Liver (tissue), 3 donors: ENCODE results near the gene RPS14.

Experiments
- EGR1 ChIP-seq, 2 donors: IDR thresholded peaks; 2 replicates each; pipeline ENCODE4 v1.6.1; 2016 to 2018; ENCODE audit warnings: antibody characterized with exemption in 2 of 2, low read depth in 2 of 2
- JUND ChIP-seq, 2 donors: IDR thresholded peaks; 2 replicates each; pipeline ENCODE4 v1.6.1; 2016; ENCODE audit warnings: antibody characterized with exemption in 2 of 2
- RAD21 ChIP-seq, 2 donors: IDR thresholded peaks; 2 replicates each; pipeline ENCODE4 v1.6.1; 2016; ENCODE audit warnings: antibody characterized with exemption in 2 of 2, mild to moderate bottlenecking in 2 of 2
- TAF1 ChIP-seq: conservative IDR thresholded peaks from 2 replicates; pipeline ENCODE4 v1.6.1; 2016; ENCODE audit warnings: antibody characterized with exemption, mild to moderate bottlenecking
- YY1 ChIP-seq: IDR thresholded peaks from 2 replicates; pipeline ENCODE4 v1.6.1; 2016; ENCODE audit warnings: antibody characterized with exemption, mild to moderate bottlenecking
- TF ChIP-seq, protein P1 (sequence below): fragments of 150-350 bp; IDR thresholded peaks from 2 replicates; pipeline ENCODE4 v1.5.1; 2017; ENCODE audit warnings: improper control_type of control experiment, low read depth, low read length; ENCODE audit not compliant: missing input control
- TF ChIP-seq, protein P2 (sequence below): IDR thresholded peaks from 2 replicates; pipeline ENCODE4 v1.6.1; 2016; ENCODE audit warnings: antibody characterized with exemption, mild to moderate bottlenecking
- TF ChIP-seq, protein P3 (sequence below): IDR thresholded peaks from 2 replicates; pipeline ENCODE4 v1.6.1; 2016; ENCODE audit warnings: antibody characterized with exemption
- TF ChIP-seq, protein P4 (sequence below): IDR thresholded peaks from 2 replicates; pipeline ENCODE4 v1.6.1; 2016; ENCODE audit warnings: antibody characterized with exemption
- TF ChIP-seq, protein P5 (sequence below): IDR thresholded peaks from 2 replicates; pipeline ENCODE4 v1.6.1; 2016; ENCODE audit warnings: antibody characterized with exemption
- donor health status: healthy.
- donor health status: healthy.

DNA sequence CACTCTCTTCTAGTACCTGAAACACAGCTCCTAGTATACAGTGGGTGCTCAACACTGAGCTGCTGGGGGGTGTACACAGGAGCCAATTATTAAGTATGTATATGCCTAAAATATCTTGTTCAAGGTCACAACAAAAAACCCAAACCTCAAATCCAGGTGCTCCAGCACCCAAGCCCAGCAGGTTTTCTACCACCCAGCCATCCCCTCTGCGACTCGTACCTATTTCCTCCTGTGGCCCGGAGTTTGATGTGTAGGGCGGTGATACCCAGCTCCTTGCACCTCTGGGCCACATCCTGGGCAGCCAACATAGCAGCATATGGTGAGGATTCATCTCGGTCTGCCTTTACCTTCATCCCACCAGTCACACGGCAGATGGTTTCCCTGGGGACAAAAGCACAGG lies 3.0 kb downstream of the RPS14 start:
- TF ChIP-seq, protein P1, sequence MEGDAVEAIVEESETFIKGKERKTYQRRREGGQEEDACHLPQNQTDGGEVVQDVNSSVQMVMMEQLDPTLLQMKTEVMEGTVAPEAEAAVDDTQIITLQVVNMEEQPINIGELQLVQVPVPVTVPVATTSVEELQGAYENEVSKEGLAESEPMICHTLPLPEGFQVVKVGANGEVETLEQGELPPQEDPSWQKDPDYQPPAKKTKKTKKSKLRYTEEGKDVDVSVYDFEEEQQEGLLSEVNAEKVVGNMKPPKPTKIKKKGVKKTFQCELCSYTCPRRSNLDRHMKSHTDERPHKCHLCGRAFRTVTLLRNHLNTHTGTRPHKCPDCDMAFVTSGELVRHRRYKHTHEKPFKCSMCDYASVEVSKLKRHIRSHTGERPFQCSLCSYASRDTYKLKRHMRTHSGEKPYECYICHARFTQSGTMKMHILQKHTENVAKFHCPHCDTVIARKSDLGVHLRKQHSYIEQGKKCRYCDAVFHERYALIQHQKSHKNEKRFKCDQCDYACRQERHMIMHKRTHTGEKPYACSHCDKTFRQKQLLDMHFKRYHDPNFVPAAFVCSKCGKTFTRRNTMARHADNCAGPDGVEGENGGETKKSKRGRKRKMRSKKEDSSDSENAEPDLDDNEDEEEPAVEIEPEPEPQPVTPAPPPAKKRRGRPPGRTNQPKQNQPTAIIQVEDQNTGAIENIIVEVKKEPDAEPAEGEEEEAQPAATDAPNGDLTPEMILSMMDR = no peak
- TF ChIP-seq YY1 (no peak), JUND (IDR thresholded peaks at IDR 0.05) (no peak), TAF1 (no peak), EGR1 (IDR thresholded peaks at IDR 0.05; ENCODE audit: low read depth in 2 of 2) (no peak), RAD21 (IDR thresholded peaks at IDR 0.05) (no peak)
- TF ChIP-seq, protein P2, sequence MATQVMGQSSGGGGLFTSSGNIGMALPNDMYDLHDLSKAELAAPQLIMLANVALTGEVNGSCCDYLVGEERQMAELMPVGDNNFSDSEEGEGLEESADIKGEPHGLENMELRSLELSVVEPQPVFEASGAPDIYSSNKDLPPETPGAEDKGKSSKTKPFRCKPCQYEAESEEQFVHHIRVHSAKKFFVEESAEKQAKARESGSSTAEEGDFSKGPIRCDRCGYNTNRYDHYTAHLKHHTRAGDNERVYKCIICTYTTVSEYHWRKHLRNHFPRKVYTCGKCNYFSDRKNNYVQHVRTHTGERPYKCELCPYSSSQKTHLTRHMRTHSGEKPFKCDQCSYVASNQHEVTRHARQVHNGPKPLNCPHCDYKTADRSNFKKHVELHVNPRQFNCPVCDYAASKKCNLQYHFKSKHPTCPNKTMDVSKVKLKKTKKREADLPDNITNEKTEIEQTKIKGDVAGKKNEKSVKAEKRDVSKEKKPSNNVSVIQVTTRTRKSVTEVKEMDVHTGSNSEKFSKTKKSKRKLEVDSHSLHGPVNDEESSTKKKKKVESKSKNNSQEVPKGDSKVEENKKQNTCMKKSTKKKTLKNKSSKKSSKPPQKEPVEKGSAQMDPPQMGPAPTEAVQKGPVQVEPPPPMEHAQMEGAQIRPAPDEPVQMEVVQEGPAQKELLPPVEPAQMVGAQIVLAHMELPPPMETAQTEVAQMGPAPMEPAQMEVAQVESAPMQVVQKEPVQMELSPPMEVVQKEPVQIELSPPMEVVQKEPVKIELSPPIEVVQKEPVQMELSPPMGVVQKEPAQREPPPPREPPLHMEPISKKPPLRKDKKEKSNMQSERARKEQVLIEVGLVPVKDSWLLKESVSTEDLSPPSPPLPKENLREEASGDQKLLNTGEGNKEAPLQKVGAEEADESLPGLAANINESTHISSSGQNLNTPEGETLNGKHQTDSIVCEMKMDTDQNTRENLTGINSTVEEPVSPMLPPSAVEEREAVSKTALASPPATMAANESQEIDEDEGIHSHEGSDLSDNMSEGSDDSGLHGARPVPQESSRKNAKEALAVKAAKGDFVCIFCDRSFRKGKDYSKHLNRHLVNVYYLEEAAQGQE = no peak
- TF ChIP-seq, protein P3, sequence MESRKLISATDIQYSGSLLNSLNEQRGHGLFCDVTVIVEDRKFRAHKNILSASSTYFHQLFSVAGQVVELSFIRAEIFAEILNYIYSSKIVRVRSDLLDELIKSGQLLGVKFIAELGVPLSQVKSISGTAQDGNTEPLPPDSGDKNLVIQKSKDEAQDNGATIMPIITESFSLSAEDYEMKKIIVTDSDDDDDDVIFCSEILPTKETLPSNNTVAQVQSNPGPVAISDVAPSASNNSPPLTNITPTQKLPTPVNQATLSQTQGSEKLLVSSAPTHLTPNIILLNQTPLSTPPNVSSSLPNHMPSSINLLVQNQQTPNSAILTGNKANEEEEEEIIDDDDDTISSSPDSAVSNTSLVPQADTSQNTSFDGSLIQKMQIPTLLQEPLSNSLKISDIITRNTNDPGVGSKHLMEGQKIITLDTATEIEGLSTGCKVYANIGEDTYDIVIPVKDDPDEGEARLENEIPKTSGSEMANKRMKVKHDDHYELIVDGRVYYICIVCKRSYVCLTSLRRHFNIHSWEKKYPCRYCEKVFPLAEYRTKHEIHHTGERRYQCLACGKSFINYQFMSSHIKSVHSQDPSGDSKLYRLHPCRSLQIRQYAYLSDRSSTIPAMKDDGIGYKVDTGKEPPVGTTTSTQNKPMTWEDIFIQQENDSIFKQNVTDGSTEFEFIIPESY = no peak
- TF ChIP-seq, protein P4, sequence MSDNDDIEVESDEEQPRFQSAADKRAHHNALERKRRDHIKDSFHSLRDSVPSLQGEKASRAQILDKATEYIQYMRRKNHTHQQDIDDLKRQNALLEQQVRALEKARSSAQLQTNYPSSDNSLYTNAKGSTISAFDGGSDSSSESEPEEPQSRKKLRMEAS = no peak
- TF ChIP-seq, protein P5, sequence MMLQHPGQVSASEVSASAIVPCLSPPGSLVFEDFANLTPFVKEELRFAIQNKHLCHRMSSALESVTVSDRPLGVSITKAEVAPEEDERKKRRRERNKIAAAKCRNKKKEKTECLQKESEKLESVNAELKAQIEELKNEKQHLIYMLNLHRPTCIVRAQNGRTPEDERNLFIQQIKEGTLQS = no peak
